ENCODE results near the gene CFAP126. TPM values are rescaled to one million over a fixed set of nuclear protein-coding genes. Genes with fewer than 3 reads are reported as not detected.

CFAP126 gene
- total and polyA plus RNA-seq, 2 of the 13 experiments (the other 11 are each of a cell fraction or from before 2014, with no cell fraction given) = not detected

DNA sequence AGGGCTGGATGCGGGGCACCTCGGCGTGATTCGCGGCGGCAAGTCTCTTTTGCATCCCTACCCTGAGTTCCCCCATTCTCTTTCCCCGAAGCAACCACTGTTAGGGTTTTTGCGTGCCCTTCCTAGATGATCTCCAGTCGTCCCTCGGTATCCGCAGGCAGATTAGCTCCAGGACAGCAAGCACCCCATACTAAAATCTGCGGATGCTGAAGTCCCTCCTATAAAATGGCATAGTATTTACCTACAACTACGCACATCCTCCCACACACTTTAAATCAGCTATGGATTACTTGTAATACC is 22.8 kb upstream of the CFAP126 start:
- FAIRE-seq (no peak), ATAC-seq (no peak; the same call in 1 of the 3 replicates), DNase-seq (ENCODE audit: low spot score) (no peak)
- CTCF ChIA-PET (ENCODE audit: low intra/inter-chr PET ratio, low total read pairs) = no interaction called here
- H3K9me3 ChIP-seq (ENCODE audit: low read length) = no peaks in the 10 kb centered on the region
- no peaks in the 10 kb centered on the region for H3K36me3 ChIP-seq (replicated peaks in 1 of 2; ENCODE audit: control insufficient read depth in 1 of 2, insufficient read depth in 2 of 2, low read length in 2 of 2)
- H3K27ac ChIP-seq (ENCODE audit: extremely low read length, insufficient read depth, low read length) = peak overlapping the region; percentile 46
- no peak overlapping the region for H2AFZ ChIP-seq (ENCODE audit: low read length)
- TSS peak; percentile 90 for BruUV-seq (replicated peaks)
- intact Hi-C loops (cut with micrococcal nuclease; ENCODE audit: unreplicated experiment) (loop anchor here (1.0 kb wide), 1 partner anchor 8 kb away; no protein-coding TSS in a partner anchor), in situ Hi-C loops (cut with HindIII; ENCODE audit: extremely low pct_ligation_motif_present, low pct_unique_long_range_greater_than_20kb) (no loop called here)
- peak overlapping the region; percentile 98 for H3K4me2 ChIP-seq (ENCODE audit: low read depth, low read length)
- peak overlapping the region; percentile 88 for H3K9ac ChIP-seq (ENCODE audit: insufficient read depth, low read depth, low read length)
- 10% methylated on average over 13 of the region's 13 CpGs for WGBS (ENCODE audit: low lambda C conversion rate)
- no peaks in the 10 kb centered on the region; a peak in 1 of 5 replicates for H3K27me3 ChIP-seq (ENCODE audit: control insufficient read depth in 1 of 2, insufficient read depth in 2 of 2, low read length in 2 of 2)
- peaks cover 50% of the 10 kb centered on the region for H3K4me1 ChIP-seq (ENCODE audit: insufficient read depth, low read length)
- peak overlapping the region; percentile 66 to 97 (median 80) for H3K4me3 ChIP-seq (replicated peaks in 1 of 3; ENCODE audit: insufficient read depth in 1 of 3, low read depth in 2 of 3, low read length in 3 of 3)
- H4K20me1 ChIP-seq (ENCODE audit: insufficient read depth, low read length) = no peaks in the 10 kb centered on the region
- TF ChIP-seq ZNF431 (CRISPR knock-in tag; IDR thresholded peaks at IDR 0.05; ENCODE audit: borderline replicate concordance, low read depth) = 0 out of 2 replicates have a peak, but pooled peaks have one; percentile 44
- TF ChIP-seq BORCS8-MEF2B (CRISPR knock-in tag; IDR thresholded peaks at IDR 0.05) = peak; percentile 12; the same call in 1 of the 2 replicates
- TF ChIP-seq PHF20 (CRISPR knock-in tag; IDR thresholded peaks at IDR 0.05) = peak; percentile 49; the same call in 1 of the 2 replicates
- TF ChIP-seq ZFX (CRISPR knock-in tag; IDR thresholded peaks at IDR 0.05; ENCODE audit: low read depth) = peak; percentile 16; the same call in 1 of the 2 replicates
- no peak for TF ChIP-seq CHD4 (IDR thresholded peaks at IDR 0.05; ENCODE audit: borderline replicate concordance, low read length)
- TF ChIP-seq HNRNPLL (IDR thresholded peaks at IDR 0.05; ENCODE audit: low read depth, low read length, poor library complexity, severe bottlenecking) = peak; percentile 54
- TF ChIP-seq, protein P1, sequence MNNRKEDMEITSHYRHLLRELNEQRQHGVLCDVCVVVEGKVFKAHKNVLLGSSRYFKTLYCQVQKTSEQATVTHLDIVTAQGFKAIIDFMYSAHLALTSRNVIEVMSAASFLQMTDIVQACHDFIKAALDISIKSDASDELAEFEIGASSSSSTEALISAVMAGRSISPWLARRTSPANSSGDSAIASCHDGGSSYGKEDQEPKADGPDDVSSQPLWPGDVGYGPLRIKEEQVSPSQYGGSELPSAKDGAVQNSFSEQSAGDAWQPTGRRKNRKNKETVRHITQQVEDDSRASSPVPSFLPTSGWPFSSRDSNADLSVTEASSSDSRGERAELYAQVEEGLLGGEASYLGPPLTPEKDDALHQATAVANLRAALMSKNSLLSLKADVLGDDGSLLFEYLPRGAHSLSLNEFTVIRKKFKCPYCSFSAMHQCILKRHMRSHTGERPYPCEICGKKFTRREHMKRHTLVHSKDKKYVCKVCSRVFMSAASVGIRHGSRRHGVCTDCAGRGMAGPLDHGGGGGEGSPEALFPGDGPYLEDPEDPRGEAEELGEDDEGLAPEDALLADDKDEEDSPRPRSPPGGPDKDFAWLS (CRISPR knock-in tag; IDR thresholded peaks at IDR 0.05; ENCODE audit: borderline replicate concordance) = no peak
- TF ChIP-seq, protein P2, sequence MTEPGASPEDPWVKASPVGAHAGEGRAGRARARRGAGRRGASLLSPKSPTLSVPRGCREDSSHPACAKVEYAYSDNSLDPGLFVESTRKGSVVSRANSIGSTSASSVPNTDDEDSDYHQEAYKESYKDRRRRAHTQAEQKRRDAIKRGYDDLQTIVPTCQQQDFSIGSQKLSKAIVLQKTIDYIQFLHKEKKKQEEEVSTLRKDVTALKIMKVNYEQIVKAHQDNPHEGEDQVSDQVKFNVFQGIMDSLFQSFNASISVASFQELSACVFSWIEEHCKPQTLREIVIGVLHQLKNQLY (CRISPR knock-in tag; IDR thresholded peaks at IDR 0.05) = no peak
- TF ChIP-seq ZNF605 (CRISPR knock-in tag; IDR thresholded peaks at IDR 0.05) = peak; percentile 8; the same call in 1 of the 2 replicates
- TF ChIP-seq ATRX (CRISPR knock-in tag; IDR thresholded peaks at IDR 0.05; ENCODE audit: borderline replicate concordance) = no peak
- POLR2A ChIA-PET = interaction anchor here (2.3 to 2.4 kb wide), 2 partner anchors 76 to 170 kb away, joined by 5 to 10 read pairs; partner anchors contain the start of gene SDHC
- no peaks in the 10 kb centered on the region for H3K79me2 ChIP-seq (ENCODE audit: insufficient read depth, low read length)

Measured in HepG2 (cell line).